Stimulated activated CD4-positive, alpha-beta T cell treated with anti-CD3 and anti-CD28 coated beads, TNF-alpha, amount 100 ng/mL, for 1 hour (primary cell): ENCODE data around the gene WDR35.

Source experiments
- DNase-seq, 3 donors: peaks; one replicate each; pipeline ENCODE4 v3.0.0-alpha.2; 2020; ENCODE audit warnings: low read depth in 3 of 3, low spot score in 1 of 3

The WDR35 gene

GRCh38 chr2:19872302-19872701, 117.6 kb downstream of the WDR35 start:
- DNase-seq = no peak

- no peak for DNase-seq
Measured at GRCh38 chr2:19871836-19872235, 118.1 kb downstream of the WDR35 start.

DNA sequence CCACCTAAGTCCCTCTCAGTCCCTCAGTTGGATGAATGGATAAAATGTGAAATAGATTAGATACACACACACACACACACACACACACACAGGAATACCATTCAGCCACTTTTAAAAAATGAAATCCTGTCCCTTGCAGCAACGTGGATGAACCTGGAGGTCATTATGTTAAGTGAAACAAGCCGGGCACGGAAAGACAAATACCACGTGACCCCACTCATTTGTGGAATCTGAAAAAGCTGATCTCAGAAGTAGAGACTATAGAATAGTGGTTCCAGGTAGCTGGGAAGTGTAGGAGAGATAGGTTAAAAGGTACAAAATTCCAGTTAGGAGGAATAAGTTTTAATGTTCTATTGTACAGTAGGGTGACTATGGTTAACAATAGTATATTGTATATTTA, 119.1 kb downstream of the WDR35 start:
- no peak for DNase-seq

- DNase-seq = peak; percentile 18 to 45 (median 33)
Measured at GRCh38 chr2:19868701-19869580, 121.0 kb downstream of the WDR35 start.

DNA sequence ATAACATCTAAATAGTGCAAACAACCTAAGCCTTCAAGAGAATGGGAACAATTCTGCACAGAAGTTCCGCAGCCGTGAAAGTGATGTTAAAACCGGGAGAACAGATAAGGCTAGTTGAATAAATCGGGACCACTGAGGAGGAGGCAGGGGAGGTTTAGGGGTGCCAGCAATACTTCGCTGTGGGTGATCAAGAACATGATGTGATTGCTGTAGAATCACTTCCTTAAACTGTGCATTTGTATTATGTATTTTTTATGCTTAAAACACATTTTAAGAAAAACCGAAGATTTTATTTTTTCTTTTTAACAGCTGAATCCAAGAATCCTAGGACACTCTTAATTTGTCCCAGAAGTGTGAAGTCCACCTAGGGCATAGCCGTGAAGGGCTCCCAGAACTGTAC, 121.7 kb downstream of the WDR35 start:
- DNase-seq = no peak

GRCh38 chr2:19866771-19867170, 123.1 kb downstream of the WDR35 start:
- no peak for DNase-seq

GRCh38 chr2:19865151-19865550, 124.8 kb downstream of the WDR35 start:
- DNase-seq = no peak

DNA sequence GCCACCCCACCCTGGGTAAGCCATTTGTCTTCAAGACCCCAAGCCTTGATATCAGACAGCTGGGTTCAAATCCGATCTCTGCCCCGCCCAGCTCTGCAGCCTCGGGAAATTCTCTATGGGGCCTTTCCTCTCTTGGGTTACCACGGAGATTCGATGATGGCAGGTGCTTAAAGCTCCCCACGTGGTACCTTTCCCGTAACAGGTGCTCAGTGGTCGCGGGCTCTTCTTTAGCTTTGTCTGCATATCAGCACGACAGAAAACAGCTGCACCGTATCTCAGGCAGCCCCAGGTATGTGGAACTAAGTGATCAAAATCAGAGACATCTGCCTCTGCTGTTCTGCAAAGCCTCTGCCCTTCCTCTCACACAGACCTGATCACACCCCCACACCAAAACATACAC, 125.5 kb downstream of the WDR35 start:
- no peak for DNase-seq

DNA sequence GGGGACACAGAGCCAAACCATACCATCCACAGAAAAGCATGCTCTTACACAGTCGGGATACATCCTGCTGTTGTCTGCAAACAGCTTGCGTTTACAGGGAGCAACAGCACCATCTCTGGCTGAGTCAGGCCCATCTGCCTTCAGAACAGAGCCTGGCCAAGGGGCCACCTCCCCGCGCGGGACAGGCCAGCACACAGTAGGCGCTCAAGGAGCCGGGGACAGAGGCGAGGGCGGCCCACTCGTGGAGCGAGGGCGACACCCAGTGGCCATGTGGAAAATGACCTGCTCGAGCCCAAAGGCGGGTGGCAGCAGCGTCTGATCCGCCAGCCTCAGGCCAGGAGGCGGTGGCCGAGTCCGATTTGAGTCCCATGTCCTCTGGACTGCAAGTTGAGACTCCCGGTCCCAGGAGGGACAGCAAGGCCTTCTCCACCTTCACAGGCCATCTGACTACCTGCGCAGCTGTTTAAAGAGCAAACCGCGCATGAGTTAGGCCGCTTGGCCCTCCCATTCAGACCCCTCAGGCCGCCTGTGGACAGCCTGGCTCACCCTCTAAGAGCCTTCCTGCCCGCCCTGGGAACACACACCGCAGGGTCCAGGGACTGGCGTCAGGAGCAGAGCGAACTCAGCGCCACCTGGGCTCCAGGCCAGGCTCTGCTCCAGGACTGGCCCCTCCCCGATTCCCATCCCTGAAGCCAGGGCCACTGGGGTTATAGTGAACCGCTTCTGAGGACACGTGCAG, 126.4 kb downstream of the WDR35 start:
- peak in 2 of 3 donors; percentile 46 to 62 for DNase-seq

- no peak for DNase-seq
Measured at GRCh38 chr2:19861813-19862212, 128.1 kb downstream of the WDR35 start.
